ENCODE measurements around the gene IPMK.

The IPMK gene

DNA sequence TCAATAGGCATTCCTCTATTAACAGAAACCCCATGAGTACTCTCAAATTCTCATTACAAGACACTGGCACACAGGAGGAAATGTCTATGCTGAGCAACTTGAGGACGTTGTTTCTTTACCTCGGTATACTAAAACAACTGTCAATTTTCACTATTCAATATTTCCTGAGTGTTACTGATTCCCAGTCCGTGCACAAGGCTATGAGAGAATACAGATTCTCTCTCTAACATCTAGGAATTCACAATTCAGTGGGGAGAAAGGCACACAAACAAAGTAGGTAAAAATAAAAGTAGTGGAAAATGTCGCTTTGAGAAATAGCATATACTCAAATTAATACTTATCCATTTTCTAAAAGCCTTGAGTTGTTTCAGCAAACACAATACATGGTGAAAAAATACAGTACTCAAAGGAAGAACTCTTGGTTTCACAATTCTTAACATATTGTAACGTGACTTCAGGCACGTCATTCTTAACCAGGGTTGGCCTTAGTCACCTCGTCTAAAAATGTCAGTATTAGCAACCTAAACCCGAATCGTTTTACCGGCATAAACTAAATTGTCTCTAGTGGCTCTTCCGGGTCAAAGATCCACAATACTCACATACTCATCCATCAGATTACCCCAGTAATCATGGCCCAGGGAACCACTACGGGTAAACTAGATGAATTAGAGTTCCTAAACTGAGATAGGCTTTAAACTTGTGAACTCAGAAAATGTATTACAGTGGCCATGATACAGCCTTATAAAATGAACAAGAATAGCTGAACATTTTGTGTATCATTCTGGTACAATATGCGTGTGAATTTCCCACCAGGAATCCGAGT, 1.5 kb downstream of the IPMK start:
- no peak; the same call in 2 of the 3 replicates for ATAC-seq
- TF ChIP-seq TCF4 (CRISPR knock-in tag; IDR thresholded peaks at IDR 0.05; ENCODE audit: borderline replicate concordance) (no peak), ZNF8 (CRISPR knock-in tag; IDR thresholded peaks at IDR 0.05) (no peak), ISL1 (CRISPR knock-in tag; IDR thresholded peaks at IDR 0.05) (no peak), CSDC2 (CRISPR knock-in tag; IDR thresholded peaks at IDR 0.05) (no peak), SNAI2 (CRISPR knock-in tag; IDR thresholded peaks at IDR 0.05) (no peak), ZNF70 (CRISPR knock-in tag; IDR thresholded peaks at IDR 0.05) (no peak), ZFP3 (CRISPR knock-in tag; IDR thresholded peaks at IDR 0.05) (no peak), OSR1 (CRISPR knock-in tag; IDR thresholded peaks at IDR 0.05) (no peak), ESRRG (CRISPR knock-in tag; IDR thresholded peaks at IDR 0.05) (no peak), ARNTL (CRISPR knock-in tag; IDR thresholded peaks at IDR 0.05; ENCODE audit: borderline replicate concordance, low read depth) (no peak), ZFP30 (CRISPR knock-in tag; IDR thresholded peaks at IDR 0.05) (no peak), TOX (CRISPR knock-in tag; IDR thresholded peaks at IDR 0.05; ENCODE audit: borderline replicate concordance) (no peak)
- TF ChIP-seq, protein P1, sequence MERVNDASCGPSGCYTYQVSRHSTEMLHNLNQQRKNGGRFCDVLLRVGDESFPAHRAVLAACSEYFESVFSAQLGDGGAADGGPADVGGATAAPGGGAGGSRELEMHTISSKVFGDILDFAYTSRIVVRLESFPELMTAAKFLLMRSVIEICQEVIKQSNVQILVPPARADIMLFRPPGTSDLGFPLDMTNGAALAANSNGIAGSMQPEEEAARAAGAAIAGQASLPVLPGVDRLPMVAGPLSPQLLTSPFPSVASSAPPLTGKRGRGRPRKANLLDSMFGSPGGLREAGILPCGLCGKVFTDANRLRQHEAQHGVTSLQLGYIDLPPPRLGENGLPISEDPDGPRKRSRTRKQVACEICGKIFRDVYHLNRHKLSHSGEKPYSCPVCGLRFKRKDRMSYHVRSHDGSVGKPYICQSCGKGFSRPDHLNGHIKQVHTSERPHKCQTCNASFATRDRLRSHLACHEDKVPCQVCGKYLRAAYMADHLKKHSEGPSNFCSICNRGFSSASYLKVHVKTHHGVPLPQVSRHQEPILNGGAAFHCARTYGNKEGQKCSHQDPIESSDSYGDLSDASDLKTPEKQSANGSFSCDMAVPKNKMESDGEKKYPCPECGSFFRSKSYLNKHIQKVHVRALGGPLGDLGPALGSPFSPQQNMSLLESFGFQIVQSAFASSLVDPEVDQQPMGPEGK (CRISPR knock-in tag; IDR thresholded peaks at IDR 0.05; ENCODE audit: borderline replicate concordance) = no peak
- TF ChIP-seq, protein P2, sequence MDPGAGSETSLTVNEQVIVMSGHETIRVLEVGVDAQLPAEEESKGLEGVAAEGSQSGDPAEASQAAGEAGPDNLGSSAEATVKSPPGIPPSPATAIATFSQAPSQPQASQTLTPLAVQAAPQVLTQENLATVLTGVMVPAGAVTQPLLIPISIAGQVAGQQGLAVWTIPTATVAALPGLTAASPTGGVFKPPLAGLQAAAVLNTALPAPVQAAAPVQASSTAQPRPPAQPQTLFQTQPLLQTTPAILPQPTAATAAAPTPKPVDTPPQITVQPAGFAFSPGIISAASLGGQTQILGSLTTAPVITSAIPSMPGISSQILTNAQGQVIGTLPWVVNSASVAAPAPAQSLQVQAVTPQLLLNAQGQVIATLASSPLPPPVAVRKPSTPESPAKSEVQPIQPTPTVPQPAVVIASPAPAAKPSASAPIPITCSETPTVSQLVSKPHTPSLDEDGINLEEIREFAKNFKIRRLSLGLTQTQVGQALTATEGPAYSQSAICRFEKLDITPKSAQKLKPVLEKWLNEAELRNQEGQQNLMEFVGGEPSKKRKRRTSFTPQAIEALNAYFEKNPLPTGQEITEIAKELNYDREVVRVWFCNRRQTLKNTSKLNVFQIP (CRISPR knock-in tag; IDR thresholded peaks at IDR 0.05; ENCODE audit: borderline replicate concordance, low read depth) = no peak
- TF ChIP-seq, protein P3, sequence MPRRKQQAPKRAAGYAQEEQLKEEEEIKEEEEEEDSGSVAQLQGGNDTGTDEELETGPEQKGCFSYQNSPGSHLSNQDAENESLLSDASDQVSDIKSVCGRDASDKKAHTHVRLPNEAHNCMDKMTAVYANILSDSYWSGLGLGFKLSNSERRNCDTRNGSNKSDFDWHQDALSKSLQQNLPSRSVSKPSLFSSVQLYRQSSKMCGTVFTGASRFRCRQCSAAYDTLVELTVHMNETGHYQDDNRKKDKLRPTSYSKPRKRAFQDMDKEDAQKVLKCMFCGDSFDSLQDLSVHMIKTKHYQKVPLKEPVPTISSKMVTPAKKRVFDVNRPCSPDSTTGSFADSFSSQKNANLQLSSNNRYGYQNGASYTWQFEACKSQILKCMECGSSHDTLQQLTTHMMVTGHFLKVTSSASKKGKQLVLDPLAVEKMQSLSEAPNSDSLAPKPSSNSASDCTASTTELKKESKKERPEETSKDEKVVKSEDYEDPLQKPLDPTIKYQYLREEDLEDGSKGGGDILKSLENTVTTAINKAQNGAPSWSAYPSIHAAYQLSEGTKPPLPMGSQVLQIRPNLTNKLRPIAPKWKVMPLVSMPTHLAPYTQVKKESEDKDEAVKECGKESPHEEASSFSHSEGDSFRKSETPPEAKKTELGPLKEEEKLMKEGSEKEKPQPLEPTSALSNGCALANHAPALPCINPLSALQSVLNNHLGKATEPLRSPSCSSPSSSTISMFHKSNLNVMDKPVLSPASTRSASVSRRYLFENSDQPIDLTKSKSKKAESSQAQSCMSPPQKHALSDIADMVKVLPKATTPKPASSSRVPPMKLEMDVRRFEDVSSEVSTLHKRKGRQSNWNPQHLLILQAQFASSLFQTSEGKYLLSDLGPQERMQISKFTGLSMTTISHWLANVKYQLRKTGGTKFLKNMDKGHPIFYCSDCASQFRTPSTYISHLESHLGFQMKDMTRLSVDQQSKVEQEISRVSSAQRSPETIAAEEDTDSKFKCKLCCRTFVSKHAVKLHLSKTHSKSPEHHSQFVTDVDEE (CRISPR knock-in tag; IDR thresholded peaks at IDR 0.05) = no peak
- TF ChIP-seq, protein P4, sequence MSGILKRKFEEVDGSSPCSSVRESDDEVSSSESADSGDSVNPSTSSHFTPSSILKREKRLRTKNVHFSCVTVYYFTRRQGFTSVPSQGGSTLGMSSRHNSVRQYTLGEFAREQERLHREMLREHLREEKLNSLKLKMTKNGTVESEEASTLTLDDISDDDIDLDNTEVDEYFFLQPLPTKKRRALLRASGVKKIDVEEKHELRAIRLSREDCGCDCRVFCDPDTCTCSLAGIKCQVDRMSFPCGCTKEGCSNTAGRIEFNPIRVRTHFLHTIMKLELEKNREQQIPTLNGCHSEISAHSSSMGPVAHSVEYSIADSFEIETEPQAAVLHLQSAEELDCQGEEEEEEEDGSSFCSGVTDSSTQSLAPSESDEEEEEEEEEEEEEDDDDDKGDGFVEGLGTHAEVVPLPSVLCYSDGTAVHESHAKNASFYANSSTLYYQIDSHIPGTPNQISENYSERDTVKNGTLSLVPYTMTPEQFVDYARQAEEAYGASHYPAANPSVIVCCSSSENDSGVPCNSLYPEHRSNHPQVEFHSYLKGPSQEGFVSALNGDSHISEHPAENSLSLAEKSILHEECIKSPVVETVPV (CRISPR knock-in tag; IDR thresholded peaks at IDR 0.05) = no peak

DNA sequence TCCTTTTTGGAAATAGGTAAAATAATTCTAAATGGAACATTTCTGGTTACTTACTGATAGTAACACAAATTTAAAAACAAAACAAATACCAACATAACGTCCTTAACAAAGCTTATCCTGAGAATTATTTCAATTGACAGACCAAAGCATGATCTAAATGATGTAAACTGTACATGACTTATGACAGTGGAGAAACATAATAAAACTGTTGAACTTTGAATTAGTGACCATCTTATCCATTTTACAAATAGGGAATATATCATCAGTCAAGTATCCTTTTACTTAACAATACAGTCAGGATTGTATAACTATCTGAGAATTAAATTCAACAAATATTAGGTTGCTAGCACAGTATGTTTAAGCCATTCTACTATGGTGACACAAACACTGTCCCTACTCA, 2.4 kb downstream of the IPMK start:
- ATAC-seq = no peak
- no peak for TF ChIP-seq OSR1 (CRISPR knock-in tag; IDR thresholded peaks at IDR 0.05)
- TF ChIP-seq ZC3H10 (CRISPR knock-in tag; IDR thresholded peaks at IDR 0.05) = no peak
- TF ChIP-seq ZNF565 (CRISPR knock-in tag; conservative IDR thresholded peaks at IDR 0.05; ENCODE audit: low read depth) = no peak
- TF ChIP-seq, protein P4 (CRISPR knock-in tag; IDR thresholded peaks at IDR 0.05) = no peak
- TF ChIP-seq TOX (CRISPR knock-in tag; IDR thresholded peaks at IDR 0.05; ENCODE audit: borderline replicate concordance) = no peak
- TF ChIP-seq RARB (CRISPR knock-in tag; IDR thresholded peaks at IDR 0.05) = no peak
- TF ChIP-seq, protein P5, sequence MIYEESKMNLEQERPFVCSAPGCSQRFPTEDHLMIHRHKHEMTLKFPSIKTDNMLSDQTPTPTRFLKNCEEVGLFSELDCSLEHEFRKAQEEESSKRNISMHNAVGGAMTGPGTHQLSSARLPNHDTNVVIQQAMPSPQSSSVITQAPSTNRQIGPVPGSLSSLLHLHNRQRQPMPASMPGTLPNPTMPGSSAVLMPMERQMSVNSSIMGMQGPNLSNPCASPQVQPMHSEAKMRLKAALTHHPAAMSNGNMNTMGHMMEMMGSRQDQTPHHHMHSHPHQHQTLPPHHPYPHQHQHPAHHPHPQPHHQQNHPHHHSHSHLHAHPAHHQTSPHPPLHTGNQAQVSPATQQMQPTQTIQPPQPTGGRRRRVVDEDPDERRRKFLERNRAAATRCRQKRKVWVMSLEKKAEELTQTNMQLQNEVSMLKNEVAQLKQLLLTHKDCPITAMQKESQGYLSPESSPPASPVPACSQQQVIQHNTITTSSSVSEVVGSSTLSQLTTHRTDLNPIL (CRISPR knock-in tag; IDR thresholded peaks at IDR 0.05; ENCODE audit: low read depth) = no peak
- TF ChIP-seq SNAI2 (CRISPR knock-in tag; IDR thresholded peaks at IDR 0.05) = no peak
- TF ChIP-seq ZNF70 (CRISPR knock-in tag; IDR thresholded peaks at IDR 0.05) = no peak
- TF ChIP-seq GLIS3 (CRISPR knock-in tag; IDR thresholded peaks at IDR 0.05) = no peak
- TF ChIP-seq, protein P1 (CRISPR knock-in tag; IDR thresholded peaks at IDR 0.05; ENCODE audit: borderline replicate concordance) = no peak
- TF ChIP-seq TCF4 (CRISPR knock-in tag; IDR thresholded peaks at IDR 0.05; ENCODE audit: borderline replicate concordance) = no peak
- TF ChIP-seq ISL1 (CRISPR knock-in tag; IDR thresholded peaks at IDR 0.05) = no peak
- TF ChIP-seq ZNF8 (CRISPR knock-in tag; IDR thresholded peaks at IDR 0.05) = no peak
- TF ChIP-seq PPARA (CRISPR knock-in tag; IDR thresholded peaks at IDR 0.05; ENCODE audit: borderline replicate concordance) = no peak
- TF ChIP-seq, protein P2 (CRISPR knock-in tag; IDR thresholded peaks at IDR 0.05; ENCODE audit: borderline replicate concordance, low read depth) = no peak
